ENCODE measurements around the gene UBAC2.

The UBAC2 gene

DNA sequence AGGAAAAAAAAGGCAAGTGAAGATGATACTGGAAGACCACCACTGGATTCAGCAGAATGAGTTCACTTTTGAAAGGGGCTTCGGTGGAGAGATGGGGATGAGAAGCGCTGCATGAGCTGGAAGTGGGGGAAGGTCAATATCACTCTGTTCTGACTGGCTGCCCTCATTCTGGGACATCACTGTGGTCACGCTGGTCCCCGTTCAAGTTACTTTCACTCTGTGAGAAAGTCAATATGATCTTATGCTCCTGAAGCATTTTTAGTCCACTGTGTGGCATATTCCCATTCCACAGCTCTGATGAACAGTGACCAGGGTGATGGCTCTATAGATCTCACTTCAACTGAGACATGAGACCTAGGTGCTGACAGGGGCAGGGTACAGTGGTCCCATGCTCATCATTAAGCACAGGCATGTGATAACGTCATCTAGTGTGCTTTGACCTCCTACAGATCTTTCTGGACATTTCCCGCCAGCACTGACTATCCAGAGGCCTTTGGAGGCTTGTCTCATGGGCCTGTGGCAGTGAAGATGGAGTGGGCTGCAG lies 146.8 kb downstream of the UBAC2 start:
- Histone ChIP-seq H3K4me3 (ENCODE audit: low read depth, low read length) (no peak overlapping the region), H3K27ac (no peak overlapping the region), H3K9me3 (ENCODE audit: severe bottlenecking) (no peaks in the 10 kb centered on the region), H3K36me3 (peaks cover 37% of the 10 kb centered on the region), H3K27me3 (ENCODE audit: insufficient read depth, low read depth, severe bottlenecking) (no peaks in the 10 kb centered on the region)
- TF ChIP-seq, protein P1, sequence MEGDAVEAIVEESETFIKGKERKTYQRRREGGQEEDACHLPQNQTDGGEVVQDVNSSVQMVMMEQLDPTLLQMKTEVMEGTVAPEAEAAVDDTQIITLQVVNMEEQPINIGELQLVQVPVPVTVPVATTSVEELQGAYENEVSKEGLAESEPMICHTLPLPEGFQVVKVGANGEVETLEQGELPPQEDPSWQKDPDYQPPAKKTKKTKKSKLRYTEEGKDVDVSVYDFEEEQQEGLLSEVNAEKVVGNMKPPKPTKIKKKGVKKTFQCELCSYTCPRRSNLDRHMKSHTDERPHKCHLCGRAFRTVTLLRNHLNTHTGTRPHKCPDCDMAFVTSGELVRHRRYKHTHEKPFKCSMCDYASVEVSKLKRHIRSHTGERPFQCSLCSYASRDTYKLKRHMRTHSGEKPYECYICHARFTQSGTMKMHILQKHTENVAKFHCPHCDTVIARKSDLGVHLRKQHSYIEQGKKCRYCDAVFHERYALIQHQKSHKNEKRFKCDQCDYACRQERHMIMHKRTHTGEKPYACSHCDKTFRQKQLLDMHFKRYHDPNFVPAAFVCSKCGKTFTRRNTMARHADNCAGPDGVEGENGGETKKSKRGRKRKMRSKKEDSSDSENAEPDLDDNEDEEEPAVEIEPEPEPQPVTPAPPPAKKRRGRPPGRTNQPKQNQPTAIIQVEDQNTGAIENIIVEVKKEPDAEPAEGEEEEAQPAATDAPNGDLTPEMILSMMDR (IDR thresholded peaks at IDR 0.05; ENCODE audit: low read depth, low read length) = no peak
- DNase-seq = no peak

DNA sequence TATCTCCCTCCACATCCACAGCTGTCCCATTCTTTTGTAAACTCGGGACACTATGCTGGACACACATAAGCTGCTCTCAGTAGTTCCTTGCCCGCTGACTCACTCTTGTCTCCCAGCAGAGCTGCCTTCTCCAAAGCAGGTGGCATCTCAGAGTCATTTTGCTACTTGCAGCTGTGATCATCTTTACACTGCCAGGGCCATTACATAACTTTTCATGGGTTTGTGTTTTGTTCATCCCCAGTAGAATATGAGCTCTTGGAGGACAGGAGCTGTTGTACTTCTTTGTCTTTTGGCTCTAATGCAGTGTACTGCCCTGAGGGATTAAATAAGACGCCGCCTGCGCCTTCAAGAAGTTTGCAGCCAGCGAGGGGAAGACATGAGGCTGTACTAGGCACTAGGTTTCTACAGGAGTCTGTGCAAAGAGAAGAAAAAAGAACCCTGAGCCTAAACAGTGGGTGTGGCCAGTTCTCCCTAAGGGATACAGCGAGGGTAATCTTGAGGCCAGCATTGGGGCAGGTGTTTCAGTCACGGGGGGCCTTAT lies 147.3 kb downstream of the UBAC2 start:
- Histone ChIP-seq H3K27ac (no peak overlapping the region), H3K4me3 (ENCODE audit: low read depth, low read length) (no peak overlapping the region), H3K27me3 (ENCODE audit: insufficient read depth, low read depth, severe bottlenecking) (no peaks in the 10 kb centered on the region), H3K36me3 (peaks cover 31% of the 10 kb centered on the region), H3K9me3 (ENCODE audit: severe bottlenecking) (no peaks in the 10 kb centered on the region)
- TF ChIP-seq, protein P1 (IDR thresholded peaks at IDR 0.05; ENCODE audit: low read depth, low read length) = no peak
- DNase-seq = no peak

DNA sequence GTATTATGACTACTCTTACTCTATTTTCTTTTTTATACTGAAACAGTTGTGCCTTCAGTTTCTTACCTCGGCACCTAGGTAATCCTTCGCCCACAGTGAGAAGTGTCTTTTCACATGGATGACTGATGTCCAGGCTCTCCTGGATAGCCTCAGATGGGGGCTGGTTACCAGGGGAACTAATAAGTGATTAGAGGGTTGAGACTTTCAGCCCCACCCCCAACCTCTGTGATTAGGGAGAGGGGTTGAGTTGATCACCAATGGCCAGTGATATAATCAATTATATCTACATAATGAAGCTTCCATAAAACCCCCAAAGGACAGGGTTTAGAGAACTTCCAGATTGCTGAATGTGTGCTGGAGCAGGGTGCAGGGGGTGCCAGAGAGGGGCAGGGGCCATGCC lies 149.5 kb downstream of the UBAC2 start:
- H3K27ac ChIP-seq = no peak overlapping the region
- no peaks in the 10 kb centered on the region for H3K27me3 ChIP-seq (ENCODE audit: insufficient read depth, low read depth, severe bottlenecking)
- H3K4me3 ChIP-seq (ENCODE audit: low read depth, low read length) = no peak overlapping the region
- DNase-seq = peak; percentile 42
- TF ChIP-seq, protein P1 (IDR thresholded peaks at IDR 0.05; ENCODE audit: low read depth, low read length) = no peak
- H3K36me3 ChIP-seq = peaks cover 35% of the 10 kb centered on the region
- no peaks in the 10 kb centered on the region for H3K9me3 ChIP-seq (ENCODE audit: severe bottlenecking)

DNA sequence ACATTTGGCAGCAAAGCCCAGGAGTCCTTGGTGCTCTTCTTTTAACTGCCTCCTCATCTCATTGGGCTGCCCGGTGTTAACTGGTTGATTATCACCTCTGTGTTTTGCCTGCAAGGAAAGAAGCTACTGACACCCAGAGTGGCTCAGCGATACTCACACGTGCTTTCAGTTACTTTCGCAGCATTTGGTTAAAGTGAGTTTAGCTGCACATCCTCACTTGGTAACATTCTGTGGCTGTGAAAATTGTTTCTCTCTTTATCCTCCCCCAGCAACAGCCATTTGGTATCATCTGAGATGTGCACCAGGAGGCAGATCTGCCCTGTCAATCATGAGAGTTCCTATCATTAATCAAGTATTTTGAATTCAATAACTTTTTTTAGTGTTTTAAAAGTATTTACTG lies 151.1 kb downstream of the UBAC2 start:
- no peak for DNase-seq
- Histone ChIP-seq H3K36me3 (peaks cover 46% of the 10 kb centered on the region), H3K9me3 (ENCODE audit: severe bottlenecking) (no peaks in the 10 kb centered on the region), H3K27ac (no peak overlapping the region), H3K4me3 (ENCODE audit: low read depth, low read length) (no peak overlapping the region), H3K27me3 (ENCODE audit: insufficient read depth, low read depth, severe bottlenecking) (no peaks in the 10 kb centered on the region)
- TF ChIP-seq, protein P1 (IDR thresholded peaks at IDR 0.05; ENCODE audit: low read depth, low read length) = no peak

DNA sequence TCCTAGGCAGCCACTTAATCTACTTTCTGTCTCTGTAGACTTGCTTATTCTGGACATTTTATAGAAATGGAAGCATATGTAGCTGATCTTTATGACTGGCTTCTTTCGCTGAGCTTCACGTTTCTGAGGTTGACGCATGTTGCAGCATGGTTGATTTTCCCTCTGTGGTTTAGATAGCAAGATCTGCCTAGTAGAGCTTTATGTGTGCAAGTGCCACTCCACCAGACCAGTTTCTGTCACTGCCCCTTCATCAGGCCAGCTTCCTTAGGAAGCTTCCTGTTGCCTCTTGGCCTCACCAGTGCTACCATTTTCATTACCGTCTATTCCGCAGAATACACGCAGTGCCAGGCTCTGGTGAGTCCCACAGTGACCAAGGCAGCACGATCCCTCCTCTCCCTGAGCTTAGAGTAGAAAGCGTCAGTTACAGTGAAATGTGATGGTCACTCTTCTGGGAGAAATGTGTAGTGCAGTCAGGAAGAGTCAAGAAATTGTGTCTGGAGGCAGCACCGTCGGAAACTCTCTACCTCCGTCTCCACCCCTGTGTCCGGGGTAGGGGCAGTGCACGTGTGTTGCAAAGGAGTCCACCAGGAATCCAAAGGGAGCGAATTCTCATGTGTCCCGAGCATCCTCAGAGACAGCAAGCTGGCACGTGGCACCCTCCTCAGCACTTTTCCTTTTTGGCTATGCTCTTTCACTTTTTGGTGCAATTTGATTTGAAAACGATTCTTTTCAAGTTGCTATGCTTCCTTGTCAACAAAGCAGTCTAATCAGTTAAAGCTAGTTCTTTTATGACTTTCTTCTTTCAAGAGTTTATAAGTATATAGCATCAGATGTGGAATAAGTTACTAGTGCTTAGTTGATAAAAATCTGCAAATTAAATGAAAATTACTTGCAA lies 151.9 kb downstream of the UBAC2 start:
- DNase-seq = no peak
- H3K9me3 ChIP-seq (ENCODE audit: severe bottlenecking) = no peaks in the 10 kb centered on the region
- H3K27ac ChIP-seq = no peak overlapping the region
- no peaks in the 10 kb centered on the region for H3K27me3 ChIP-seq (ENCODE audit: insufficient read depth, low read depth, severe bottlenecking)
- peaks cover 48% of the 10 kb centered on the region for H3K36me3 ChIP-seq
- TF ChIP-seq, protein P1 (IDR thresholded peaks at IDR 0.05; ENCODE audit: low read depth, low read length) = no peak
- no peak overlapping the region for H3K4me3 ChIP-seq (ENCODE audit: low read depth, low read length)

All from WERI-Rb-1 (cell line).